WERI-Rb-1 (cell line): ENCODE data around the gene MYO18A.

ENCODE experiments used
- DNase-seq: peaks from one replicate; pipeline ENCODE4 v3.0.0-alpha.2; 2020
- H3K27ac ChIP-seq: fragments of 250-450 bp; sonication (Bioruptor Pico); 2 replicates; pipeline ENCODE4 v1.5.1; 2020; ENCODE audit warnings: mild to moderate bottlenecking, moderate library complexity
- H3K27me3 ChIP-seq: fragments of 250-450 bp; sonication (Bioruptor Pico); 2 replicates; pipeline ENCODE4 v1.5.1; 2021; ENCODE audit warnings: mild to moderate bottlenecking, low read depth, moderate library complexity; ENCODE audit not compliant: insufficient read depth, severe bottlenecking
- H3K36me3 ChIP-seq: fragments of 250-450 bp; sonication (Bioruptor Pico); 2 replicates; pipeline ENCODE4 v1.5.1; 2020; ENCODE audit warnings: mild to moderate bottlenecking, moderate library complexity
- H3K4me3 ChIP-seq: 2 replicates; pipeline ENCODE4 v1.5.1; 2011; ENCODE audit warnings: low read depth, mild to moderate bottlenecking, control low read depth, low read length
- H3K9me3 ChIP-seq: fragments of 250-450 bp; sonication (Bioruptor Pico); 2 replicates; pipeline ENCODE4 v1.5.1; 2021; ENCODE audit warnings: mild to moderate bottlenecking, moderate library complexity; ENCODE audit not compliant: severe bottlenecking
- TF ChIP-seq, protein P1 (sequence below): IDR thresholded peaks from 2 replicates; pipeline ENCODE4 v1.5.1; 2011; ENCODE audit warnings: low read depth, mild to moderate bottlenecking, control low read depth, inconsistent platforms, low read length

Gene MYO18A

DNA sequence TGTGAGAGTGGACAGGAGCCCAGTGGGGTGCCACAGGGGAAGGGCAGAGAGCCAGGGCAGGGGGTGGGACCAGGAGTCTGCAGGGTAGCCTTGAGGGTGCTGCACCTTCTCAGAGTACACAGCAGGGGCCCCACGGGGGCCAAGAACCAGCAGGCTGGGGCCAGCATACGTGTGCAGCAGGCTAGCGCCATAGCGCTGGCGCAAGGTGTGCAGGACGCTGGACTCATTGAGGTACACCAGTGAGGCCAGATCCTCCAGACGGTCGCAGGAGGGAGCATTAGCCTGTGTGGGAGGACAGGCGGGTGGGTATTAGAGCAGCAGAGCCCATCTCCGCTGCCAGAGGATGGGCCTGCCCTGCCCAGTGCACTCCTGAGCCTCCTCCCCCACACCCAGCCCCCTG, 58.8 kb downstream of the MYO18A start:
- no peak overlapping the region for H3K27ac ChIP-seq
- H3K4me3 ChIP-seq = no peak overlapping the region
- no peak for DNase-seq
- no peaks in the 10 kb centered on the region for H3K9me3 ChIP-seq
- no peaks in the 10 kb centered on the region for H3K27me3 ChIP-seq
- TF ChIP-seq, protein P1, sequence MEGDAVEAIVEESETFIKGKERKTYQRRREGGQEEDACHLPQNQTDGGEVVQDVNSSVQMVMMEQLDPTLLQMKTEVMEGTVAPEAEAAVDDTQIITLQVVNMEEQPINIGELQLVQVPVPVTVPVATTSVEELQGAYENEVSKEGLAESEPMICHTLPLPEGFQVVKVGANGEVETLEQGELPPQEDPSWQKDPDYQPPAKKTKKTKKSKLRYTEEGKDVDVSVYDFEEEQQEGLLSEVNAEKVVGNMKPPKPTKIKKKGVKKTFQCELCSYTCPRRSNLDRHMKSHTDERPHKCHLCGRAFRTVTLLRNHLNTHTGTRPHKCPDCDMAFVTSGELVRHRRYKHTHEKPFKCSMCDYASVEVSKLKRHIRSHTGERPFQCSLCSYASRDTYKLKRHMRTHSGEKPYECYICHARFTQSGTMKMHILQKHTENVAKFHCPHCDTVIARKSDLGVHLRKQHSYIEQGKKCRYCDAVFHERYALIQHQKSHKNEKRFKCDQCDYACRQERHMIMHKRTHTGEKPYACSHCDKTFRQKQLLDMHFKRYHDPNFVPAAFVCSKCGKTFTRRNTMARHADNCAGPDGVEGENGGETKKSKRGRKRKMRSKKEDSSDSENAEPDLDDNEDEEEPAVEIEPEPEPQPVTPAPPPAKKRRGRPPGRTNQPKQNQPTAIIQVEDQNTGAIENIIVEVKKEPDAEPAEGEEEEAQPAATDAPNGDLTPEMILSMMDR = no peak
- H3K36me3 ChIP-seq = peaks cover 9% of the 10 kb centered on the region

DNA sequence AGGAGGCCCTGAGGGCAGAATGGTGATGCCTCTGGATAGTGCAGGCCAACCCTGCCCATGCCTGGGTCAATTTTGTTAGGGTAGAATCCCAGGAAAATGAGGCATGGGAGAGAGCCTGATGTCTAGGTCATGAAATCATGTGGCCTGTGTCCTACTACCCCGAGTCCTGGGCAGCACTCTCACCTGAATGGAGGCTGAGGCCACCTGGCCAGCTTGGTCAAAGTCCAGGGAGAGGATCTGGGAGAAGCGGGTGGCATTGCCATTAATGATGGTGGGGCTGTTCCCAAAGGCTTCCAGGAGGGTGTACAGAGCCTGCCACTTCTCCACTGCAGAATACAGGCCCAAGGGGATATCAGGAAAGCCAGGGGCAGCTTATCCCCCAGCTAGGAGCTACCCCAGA, 59.8 kb downstream of the MYO18A start:
- TF ChIP-seq, protein P1 = no peak
- Histone ChIP-seq H3K36me3 (peaks cover 16% of the 10 kb centered on the region), H3K9me3 (no peaks in the 10 kb centered on the region), H3K4me3 (no peak overlapping the region), H3K27ac (no peak overlapping the region), H3K27me3 (no peaks in the 10 kb centered on the region)
- DNase-seq = no peak

GRCh38 chr17:29119265-29119664, 60.9 kb downstream of the MYO18A start:
- no peak for DNase-seq
- TF ChIP-seq, protein P1 = no peak
- Histone ChIP-seq H3K4me3 (no peak overlapping the region), H3K27me3 (no peaks in the 10 kb centered on the region), H3K36me3 (peaks cover 25% of the 10 kb centered on the region), H3K9me3 (no peaks in the 10 kb centered on the region), H3K27ac (no peak overlapping the region)

- no peak overlapping the region for H3K4me3 ChIP-seq
- no peak overlapping the region for H3K27ac ChIP-seq
- no peaks in the 10 kb centered on the region for H3K27me3 ChIP-seq
- peaks cover 38% of the 10 kb centered on the region for H3K36me3 ChIP-seq
- DNase-seq = peak; percentile 85
- H3K9me3 ChIP-seq = no peaks in the 10 kb centered on the region
- TF ChIP-seq, protein P1 = peak; percentile 92
These were observed 63.1 kb downstream of the MYO18A start for GRCh38 chr17:29116804-29117753.

DNA sequence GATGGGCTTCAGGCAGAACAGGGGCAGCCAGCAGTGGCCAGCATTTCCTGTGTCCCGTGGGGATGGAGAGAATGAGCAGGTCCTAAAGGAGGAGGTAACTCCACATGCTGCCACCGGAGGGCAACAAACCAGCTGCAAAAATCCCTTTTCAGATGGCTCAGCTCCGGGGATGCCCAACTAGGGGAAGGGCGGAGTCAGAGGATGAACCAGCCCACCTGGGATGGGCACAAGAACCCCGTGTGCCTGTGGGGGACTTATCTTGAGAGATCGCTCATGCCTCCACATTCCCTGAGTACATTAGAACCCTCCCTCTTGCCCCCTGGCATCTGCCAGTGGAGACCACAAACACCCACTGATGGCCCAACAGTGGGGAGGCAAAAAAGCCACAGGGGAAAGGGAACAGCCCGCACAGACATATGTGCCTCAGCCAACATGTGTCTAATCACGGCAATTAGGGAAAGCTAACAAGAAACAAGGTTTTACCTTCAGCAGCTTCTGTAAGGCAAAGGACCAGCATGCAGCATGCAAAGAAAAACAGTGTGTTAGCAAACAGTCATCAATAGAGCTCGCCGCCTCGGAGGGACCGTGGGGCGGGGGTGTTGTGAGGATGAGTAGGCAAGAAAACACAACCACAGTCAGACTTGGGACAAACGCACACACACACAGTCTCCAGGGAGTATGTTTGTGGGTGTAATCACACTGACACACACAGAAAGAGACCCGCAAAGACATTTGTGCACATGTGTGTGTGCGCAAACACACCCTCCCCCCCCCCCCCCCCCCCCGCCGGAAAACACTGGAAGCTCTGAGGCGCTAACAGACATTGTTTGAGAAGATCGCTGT, 64.0 kb downstream of the MYO18A start:
- H3K27ac ChIP-seq = no peak overlapping the region
- DNase-seq = peak; percentile 60
- no peaks in the 10 kb centered on the region for H3K27me3 ChIP-seq
- no peaks in the 10 kb centered on the region for H3K9me3 ChIP-seq
- no peak overlapping the region for H3K4me3 ChIP-seq
- peaks cover 41% of the 10 kb centered on the region for H3K36me3 ChIP-seq
- TF ChIP-seq, protein P1 = peak; percentile 77
